GM12878 (cell line): Measurements from ENCODE around the gene TIPRL. TPM values are rescaled to one million over a fixed set of nuclear protein-coding genes. Genes with fewer than 3 reads are reported as not detected.

Experiments
- ATAC-seq: fragments of 200-7000 bp; cut with Tn5 transposase; 3 replicates; pipeline ENCODE4 v1.9.1; 2020; ENCODE audit warnings: mild to moderate bottlenecking, moderate library complexity
- BruUV-seq: library from RNA; stranded (reverse); fragments of 400-500 nt; replicated peaks from 2 replicates; lab custom pipeline; 2021; lab: Mats Ljungman, UMichigan
- CTCF ChIA-PET: fragments of 300-600 bp; sonication (Branson Sonifier 250); formaldehyde crosslinking; extraction: SDS; loops from one replicate; lab custom pipeline; 2021; ENCODE audit warnings: inconsistent platforms; lab: Yijun Ruan, JAX
- POLR2A ChIA-PET: fragments of 350-600 bp; formaldehyde crosslinking; extraction: SDS; loops from one replicate; lab custom pipeline; 2021; ENCODE audit warnings: inconsistent platforms; lab: Charles Lee
- RAD21 ChIA-PET: fragments of 300-600 bp; sonication (Branson Sonifier 250); formaldehyde crosslinking; loops from one replicate; lab custom pipeline; 2023; ENCODE audit warnings: antibody characterized with exemption; ENCODE audit not compliant: unreplicated experiment; lab: Charles Lee
- SMC1A ChIA-PET: fragments of 300-600 bp; sonication (Branson Sonifier 250); formaldehyde crosslinking; loops from one replicate; lab custom pipeline; 2023; ENCODE audit not compliant: unreplicated experiment, uncharacterized antibody; lab: Charles Lee
- DNase-seq: peaks from one replicate; pipeline ENCODE4 v3.0.0-alpha.2; 2011; ENCODE audit warnings: low read depth, low spot score
- FAIRE-seq: peaks from 3 replicates; lab custom pipeline; 2011; peaks lifted over from hg19 to GRCh38; lab: Jason Lieb, UNC
- H2AFZ ChIP-seq: 2 replicates; pipeline ENCODE4 v1.6.0; 2011; ENCODE audit warnings: low read depth, low read length, control low read depth; ENCODE audit not compliant: control insufficient read depth
- H3K27ac ChIP-seq: 2 replicates; pipeline ENCODE4 v1.5.1; 2011; ENCODE audit warnings: control low read depth; ENCODE audit not compliant: control insufficient read depth, insufficient read depth
- H3K27me3 ChIP-seq, 2 experiments: replicated peaks in 1 of 2; 2 replicates each; pipeline versions ENCODE4 v1.6.0 to v1.6.1; 2011; ENCODE audit warnings: low read length in 1 of 2; ENCODE audit not compliant: control insufficient read depth in 2 of 2, insufficient read depth in 2 of 2
- H3K36me3 ChIP-seq, 2 experiments: 2 replicates each; pipeline ENCODE4 v1.5.1; 2011; ENCODE audit warnings: low read length in 1 of 2; ENCODE audit not compliant: control insufficient read depth in 2 of 2, insufficient read depth in 2 of 2
- H3K4me1 ChIP-seq: 2 replicates; pipeline ENCODE4 v1.6.1; 2011; ENCODE audit warnings: mild to moderate bottlenecking, low read length, moderate library complexity, mixed read lengths; ENCODE audit not compliant: control insufficient read depth, insufficient read depth
- H3K4me2 ChIP-seq: 2 replicates; pipeline ENCODE4 v1.6.0; 2011; ENCODE audit warnings: control low read depth; ENCODE audit not compliant: control insufficient read depth, insufficient read depth
- H3K4me3 ChIP-seq: fragments of 200-600 bp; sonication (generic); 2 replicates; pipeline ENCODE4 v1.5.1; 2016
- H3K79me2 ChIP-seq: 2 replicates; pipeline ENCODE4 v1.6.0; 2011; ENCODE audit warnings: low read length; ENCODE audit not compliant: control insufficient read depth, insufficient read depth
- H3K9ac ChIP-seq: 2 replicates; pipeline ENCODE4 v1.8.0; 2011; ENCODE audit warnings: low read length, control low read depth, mixed read lengths; ENCODE audit not compliant: control insufficient read depth, insufficient read depth
- H3K9me3 ChIP-seq: replicated peaks from 3 replicates; pipeline ENCODE4 v1.5.1; 2011; ENCODE audit warnings: mild to moderate bottlenecking, low read length; ENCODE audit not compliant: control insufficient read depth, insufficient read depth
- H4K20me1 ChIP-seq: 2 replicates; pipeline ENCODE4 v1.6.0; 2011; ENCODE audit not compliant: control insufficient read depth, insufficient read depth
- BMI1 ChIP-seq: fragments of 450-650 bp; IDR thresholded peaks from 2 replicates; pipeline ENCODE4 v1.6.1; 2016; ENCODE audit warnings: mild to moderate bottlenecking, moderate library complexity, borderline replicate concordance
- BRCA1 ChIP-seq: IDR thresholded peaks from 2 replicates; pipeline ENCODE4 v1.6.1; 2011; ENCODE audit warnings: low read depth, low read length, improper control_type of control experiment
- CBX3 ChIP-seq: fragments of 200-600 bp; sonication (generic); IDR thresholded peaks from 2 replicates; pipeline ENCODE4 v1.6.1; 2016; ENCODE audit warnings: low read depth, borderline replicate concordance
- CBX5 ChIP-seq: sonication (generic); IDR thresholded peaks from 2 replicates; pipeline ENCODE4 v1.6.1; 2016; ENCODE audit warnings: low read depth, moderate library complexity, mild to moderate bottlenecking, inconsistent platforms
- E2F4 ChIP-seq: IDR thresholded peaks from 2 replicates; pipeline ENCODE4 v1.6.1; 2012; ENCODE audit warnings: low read depth, low read length, improper control_type of control experiment
- JUNB ChIP-seq: IDR thresholded peaks from 2 replicates; pipeline ENCODE4 v1.6.1; 2016; ENCODE audit warnings: antibody characterized with exemption, mild to moderate bottlenecking
- NRF1 ChIP-seq: conservative IDR thresholded peaks from 2 replicates; pipeline ENCODE4 v1.6.1; 2011; ENCODE audit warnings: mild to moderate bottlenecking, low read depth, low read length, improper control_type of control experiment
- POLR2AphosphoS2 ChIP-seq: IDR thresholded peaks from 2 replicates; pipeline ENCODE4 v1.6.1; 2011; ENCODE audit warnings: low read depth, mild to moderate bottlenecking, low read length, improper control_type of control experiment, moderate library complexity
- ZBTB11 ChIP-seq: fragments of 450-650 bp; formaldehyde crosslinking; IDR thresholded peaks from 2 replicates; pipeline ENCODE4 v1.5.0; 2022; ENCODE audit warnings: mild to moderate bottlenecking, missing genetic modification characterization
- WGBS: methylation state at CpG from one replicate; pipeline ENCODE4 v1.1.6; 2016; ENCODE audit warnings: low lambda C conversion rate; ENCODE audit not compliant: insufficient replicate concordance, insufficient coverage; ENCODE audit errors: missing lambda C conversion rate; 5-methylcytosine and 5-hydroxymethylcytosine counted together
- in situ Hi-C: fragments of 300-500 bp; cut with MboI; formaldehyde crosslinking; loops from 9 replicates; pipeline ENCODE4 v1.14.3; 2018; ENCODE audit warnings: mixed read lengths
- intact Hi-C: fragments of 100-400 bp; cut with micrococcal nuclease; formaldehyde crosslinking; loops from one replicate; pipeline ENCODE4 v1.14.2; 2022; ENCODE audit not compliant: unreplicated experiment
- polyA plus RNA-seq, 11 experiments: library from polyadenylated mRNA; depleted of rRNA in 4 of 11; unstranded in 6 of 11; stranded (reverse) in 5 of 11; fragments of >200 nt; fragmentation: Nextera tagmentation in 4 of 11; fragmentation: Illumina TruSeq in 1 of 11; extraction: Ambion mirVana in 4 of 11; extraction: Trizol in 1 of 11; gene quantifications; 1 replicate in 1 of 11; 2 replicates in 10 of 11; pipeline versions ENCODE4 v1.2.1 to v1.2.3, GENCODE V29; 2011 to 2016; ENCODE audit warnings: inconsistent platforms in 2 of 11, missing spikeins in 2 of 11, low read depth in 1 of 11
- total RNA-seq, 4 experiments: library from RNA; depleted of rRNA in 3 of 4; stranded (reverse); fragments of >200 nt in 3 of 4; fragmentation: Illumina TruSeq in 1 of 4; extraction: Trizol in 1 of 4; gene quantifications; 2 replicates each; pipeline versions ENCODE4 v1.2.1 to v1.2.3, GENCODE V29; 2013 to 2021
- TF ChIP-seq, protein P1 (sequence below): fragments of 450-650 bp; IDR thresholded peaks from 2 replicates; pipeline ENCODE4 v1.6.1; 2017; ENCODE audit warnings: low read depth, mild to moderate bottlenecking, moderate library complexity
- TF ChIP-seq, protein P2 (sequence below), 3 experiments: IDR thresholded peaks in 2 of 3; conservative IDR thresholded peaks in 1 of 3; 2 replicates each; pipeline ENCODE4 v1.5.1; 2011; ENCODE audit warnings: low read depth in 3 of 3, low read length in 3 of 3, mild to moderate bottlenecking in 3 of 3, control low read depth in 2 of 3, moderate library complexity in 2 of 3, inconsistent platforms in 1 of 3, mixed read lengths in 1 of 3; ENCODE audit not compliant: control insufficient read depth in 2 of 3, insufficient read depth in 1 of 3; ENCODE audit errors: extremely low read depth in 1 of 3
- TF ChIP-seq, protein P3 (sequence below): fragments of 450-650 bp; conservative IDR thresholded peaks from 2 replicates; pipeline ENCODE4 v1.6.1; 2017; ENCODE audit warnings: mild to moderate bottlenecking, moderate library complexity

TIPRL gene
- total and polyA plus RNA-seq, 10 of the 15 experiments (the other 5 are each of a cell fraction or from before 2014, with no cell fraction given) = 36.4 to 72.1 (median 49.9) TPM

DNA sequence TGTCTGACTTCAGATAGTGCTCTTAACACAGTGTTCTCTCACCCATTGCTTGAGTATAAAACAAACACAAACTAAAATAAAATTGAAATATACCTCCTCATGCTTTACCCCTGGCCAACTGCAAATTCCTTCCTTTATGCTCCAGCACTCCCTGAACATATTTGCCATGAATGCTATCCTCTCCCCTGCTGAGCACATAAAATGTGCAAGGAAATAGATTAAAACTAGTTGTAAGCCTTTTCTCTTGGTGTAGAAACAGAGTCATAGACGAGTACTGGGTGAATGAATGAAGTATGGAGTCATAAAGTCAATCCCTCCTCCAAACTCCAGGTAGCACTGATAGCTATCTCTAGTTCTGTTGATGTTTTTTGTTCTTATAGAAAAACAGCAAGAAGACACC lies 44.6 kb upstream of the TIPRL start (continued):
- TF ChIP-seq, protein P1, sequence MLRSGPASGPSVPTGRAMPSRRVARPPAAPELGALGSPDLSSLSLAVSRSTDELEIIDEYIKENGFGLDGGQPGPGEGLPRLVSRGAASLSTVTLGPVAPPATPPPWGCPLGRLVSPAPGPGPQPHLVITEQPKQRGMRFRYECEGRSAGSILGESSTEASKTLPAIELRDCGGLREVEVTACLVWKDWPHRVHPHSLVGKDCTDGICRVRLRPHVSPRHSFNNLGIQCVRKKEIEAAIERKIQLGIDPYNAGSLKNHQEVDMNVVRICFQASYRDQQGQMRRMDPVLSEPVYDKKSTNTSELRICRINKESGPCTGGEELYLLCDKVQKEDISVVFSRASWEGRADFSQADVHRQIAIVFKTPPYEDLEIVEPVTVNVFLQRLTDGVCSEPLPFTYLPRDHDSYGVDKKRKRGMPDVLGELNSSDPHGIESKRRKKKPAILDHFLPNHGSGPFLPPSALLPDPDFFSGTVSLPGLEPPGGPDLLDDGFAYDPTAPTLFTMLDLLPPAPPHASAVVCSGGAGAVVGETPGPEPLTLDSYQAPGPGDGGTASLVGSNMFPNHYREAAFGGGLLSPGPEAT = no peak
- TF ChIP-seq, protein P2, sequence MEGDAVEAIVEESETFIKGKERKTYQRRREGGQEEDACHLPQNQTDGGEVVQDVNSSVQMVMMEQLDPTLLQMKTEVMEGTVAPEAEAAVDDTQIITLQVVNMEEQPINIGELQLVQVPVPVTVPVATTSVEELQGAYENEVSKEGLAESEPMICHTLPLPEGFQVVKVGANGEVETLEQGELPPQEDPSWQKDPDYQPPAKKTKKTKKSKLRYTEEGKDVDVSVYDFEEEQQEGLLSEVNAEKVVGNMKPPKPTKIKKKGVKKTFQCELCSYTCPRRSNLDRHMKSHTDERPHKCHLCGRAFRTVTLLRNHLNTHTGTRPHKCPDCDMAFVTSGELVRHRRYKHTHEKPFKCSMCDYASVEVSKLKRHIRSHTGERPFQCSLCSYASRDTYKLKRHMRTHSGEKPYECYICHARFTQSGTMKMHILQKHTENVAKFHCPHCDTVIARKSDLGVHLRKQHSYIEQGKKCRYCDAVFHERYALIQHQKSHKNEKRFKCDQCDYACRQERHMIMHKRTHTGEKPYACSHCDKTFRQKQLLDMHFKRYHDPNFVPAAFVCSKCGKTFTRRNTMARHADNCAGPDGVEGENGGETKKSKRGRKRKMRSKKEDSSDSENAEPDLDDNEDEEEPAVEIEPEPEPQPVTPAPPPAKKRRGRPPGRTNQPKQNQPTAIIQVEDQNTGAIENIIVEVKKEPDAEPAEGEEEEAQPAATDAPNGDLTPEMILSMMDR (IDR thresholded peaks at IDR 0.05 in 2 of 3, conservative IDR thresholded peaks at IDR 0.05 in 1 of 3; ENCODE audit: control insufficient read depth in 2 of 3, extremely low read depth in 1 of 3, insufficient read depth in 1 of 3, low read depth in 3 of 3, low read length in 3 of 3) = no peak
- no peak for TF ChIP-seq E2F4
- no peak for TF ChIP-seq CBX3
- no peak for TF ChIP-seq JUNB
- TF ChIP-seq POLR2AphosphoS2 = no peak
- no peak for TF ChIP-seq BMI1

GRCh38 chr1:168134642-168135041 lies 44.1 kb upstream of the TIPRL start:
- intact Hi-C loops = no loop called here
- DNase-seq (no peak), ATAC-seq (no peak), FAIRE-seq (no peak)
- no peak overlapping the region for H3K4me3 ChIP-seq
- no TSS peak for BruUV-seq
- ChIA-PET CTCF (interaction anchor here (0.8 to 2.0 kb wide), 6 partner anchors 8 to 208 kb away, joined by 3 to 5 read pairs (median 4); no protein-coding TSS in a partner anchor), RAD21 (no interaction called here), SMC1A (interaction anchor here (0.6 kb wide), 1 partner anchor 55 kb away, joined by 3 read pairs; no protein-coding TSS in a partner anchor), POLR2A (interaction anchor here (0.6 kb wide), 1 partner anchor 19 kb away, joined by 4 read pairs; no protein-coding TSS in a partner anchor)
- H3K4me1 ChIP-seq = peaks cover 8% of the 10 kb centered on the region
- H2AFZ ChIP-seq = no peak overlapping the region
- no peaks in the 10 kb centered on the region for H3K36me3 ChIP-seq
- no peaks in the 10 kb centered on the region for H3K79me2 ChIP-seq
- no peaks in the 10 kb centered on the region for H3K9me3 ChIP-seq
- no peaks in the 10 kb centered on the region for H4K20me1 ChIP-seq
- H3K27ac ChIP-seq = no peak overlapping the region
- H3K9ac ChIP-seq = no peak overlapping the region
- 41% methylated on average over 7 of the region's 7 CpGs for WGBS
- peaks cover 11 to 20% of the 10 kb centered on the region in 2 experiments; a peak in 3 of 4 replicates for H3K27me3 ChIP-seq
- H3K4me2 ChIP-seq = no peak overlapping the region
- in situ Hi-C loops = no loop called here
- TF ChIP-seq CBX5 = no peak
- TF ChIP-seq, protein P3, sequence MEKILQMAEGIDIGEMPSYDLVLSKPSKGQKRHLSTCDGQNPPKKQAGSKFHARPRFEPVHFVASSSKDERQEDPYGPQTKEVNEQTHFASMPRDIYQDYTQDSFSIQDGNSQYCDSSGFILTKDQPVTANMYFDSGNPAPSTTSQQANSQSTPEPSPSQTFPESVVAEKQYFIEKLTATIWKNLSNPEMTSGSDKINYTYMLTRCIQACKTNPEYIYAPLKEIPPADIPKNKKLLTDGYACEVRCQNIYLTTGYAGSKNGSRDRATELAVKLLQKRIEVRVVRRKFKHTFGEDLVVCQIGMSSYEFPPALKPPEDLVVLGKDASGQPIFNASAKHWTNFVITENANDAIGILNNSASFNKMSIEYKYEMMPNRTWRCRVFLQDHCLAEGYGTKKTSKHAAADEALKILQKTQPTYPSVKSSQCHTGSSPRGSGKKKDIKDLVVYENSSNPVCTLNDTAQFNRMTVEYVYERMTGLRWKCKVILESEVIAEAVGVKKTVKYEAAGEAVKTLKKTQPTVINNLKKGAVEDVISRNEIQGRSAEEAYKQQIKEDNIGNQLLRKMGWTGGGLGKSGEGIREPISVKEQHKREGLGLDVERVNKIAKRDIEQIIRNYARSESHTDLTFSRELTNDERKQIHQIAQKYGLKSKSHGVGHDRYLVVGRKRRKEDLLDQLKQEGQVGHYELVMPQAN = no peak
- TF ChIP-seq BRCA1 = no peak
- TF ChIP-seq ZBTB11 (CRISPR knock-in tag) = no peak
- TF ChIP-seq NRF1 = no peak
